Neutrophil (primary cell): ENCODE results near the gene ARFIP1.

Experiments used
- H3K27ac ChIP-seq: fragments of 200-600 bp; sonication (generic); 2 replicates; pipeline ENCODE4 v1.5.1; 2016; ENCODE audit warnings: mild to moderate bottlenecking, moderate library complexity
- H3K27me3 ChIP-seq: fragments of 200-600 bp; sonication (generic); 2 replicates; pipeline ENCODE4 v1.6.0; 2016; ENCODE audit warnings: mild to moderate bottlenecking
- H3K36me3 ChIP-seq: fragments of 200-600 bp; sonication (generic); 2 replicates; pipeline ENCODE4 v1.5.1; 2017
- H3K4me1 ChIP-seq, 2 experiments: fragments of 200-600 bp in 1 of 2; sonication (generic) in 1 of 2; 1 replicate in 1 of 2; 2 replicates in 1 of 2; pipeline versions ENCODE4 v1.5.1 to v1.6.1; 2013 to 2016; ENCODE audit warnings: low read depth in 1 of 2, low read length in 1 of 2, mild to moderate bottlenecking in 1 of 2, moderate library complexity in 1 of 2; ENCODE audit not compliant: control insufficient read depth in 1 of 2, insufficient read depth in 1 of 2
- H3K4me3 ChIP-seq, 2 experiments: fragments of 200-600 bp in 1 of 2; sonication (generic) in 1 of 2; 1 replicate in 1 of 2; 2 replicates in 1 of 2; pipeline ENCODE4 v1.5.1; 2013 to 2016; ENCODE audit warnings: low read depth in 1 of 2, low read length in 1 of 2, mild to moderate bottlenecking in 1 of 2, moderate library complexity in 1 of 2
- H3K9me3 ChIP-seq: fragments of 200-600 bp; sonication (generic); 2 replicates; pipeline ENCODE4 v1.5.1; 2016
- TF ChIP-seq, protein P1 (sequence below): fragments of 200-600 bp; sonication (generic); IDR thresholded peaks from 2 replicates; pipeline ENCODE4 v1.5.1; 2016; ENCODE audit warnings: antibody characterized with exemption

The ARFIP1 gene

DNA sequence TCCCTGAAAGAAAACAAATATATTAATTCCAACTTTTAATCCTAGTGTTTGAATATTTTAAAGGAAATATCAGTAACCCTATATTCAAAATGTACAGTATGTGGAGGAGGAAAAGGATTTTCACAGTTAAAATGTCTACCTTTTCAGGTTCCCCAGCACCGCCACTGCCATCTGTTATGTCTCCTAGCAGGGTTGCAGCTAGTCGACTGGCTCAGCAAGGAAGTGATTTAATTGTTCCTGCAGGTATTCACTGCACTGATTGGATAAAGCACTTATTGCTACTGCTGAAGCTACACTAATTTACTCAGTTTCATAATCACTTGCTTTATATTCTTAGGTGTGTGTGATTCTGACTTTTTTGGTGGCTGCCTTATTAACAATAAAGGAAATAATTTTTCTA, 90.9 kb downstream of the ARFIP1 start:
- peaks cover 36% of the 10 kb centered on the region for H3K36me3 ChIP-seq
- no peaks in the 10 kb centered on the region for H3K27me3 ChIP-seq
- TF ChIP-seq, protein P1, sequence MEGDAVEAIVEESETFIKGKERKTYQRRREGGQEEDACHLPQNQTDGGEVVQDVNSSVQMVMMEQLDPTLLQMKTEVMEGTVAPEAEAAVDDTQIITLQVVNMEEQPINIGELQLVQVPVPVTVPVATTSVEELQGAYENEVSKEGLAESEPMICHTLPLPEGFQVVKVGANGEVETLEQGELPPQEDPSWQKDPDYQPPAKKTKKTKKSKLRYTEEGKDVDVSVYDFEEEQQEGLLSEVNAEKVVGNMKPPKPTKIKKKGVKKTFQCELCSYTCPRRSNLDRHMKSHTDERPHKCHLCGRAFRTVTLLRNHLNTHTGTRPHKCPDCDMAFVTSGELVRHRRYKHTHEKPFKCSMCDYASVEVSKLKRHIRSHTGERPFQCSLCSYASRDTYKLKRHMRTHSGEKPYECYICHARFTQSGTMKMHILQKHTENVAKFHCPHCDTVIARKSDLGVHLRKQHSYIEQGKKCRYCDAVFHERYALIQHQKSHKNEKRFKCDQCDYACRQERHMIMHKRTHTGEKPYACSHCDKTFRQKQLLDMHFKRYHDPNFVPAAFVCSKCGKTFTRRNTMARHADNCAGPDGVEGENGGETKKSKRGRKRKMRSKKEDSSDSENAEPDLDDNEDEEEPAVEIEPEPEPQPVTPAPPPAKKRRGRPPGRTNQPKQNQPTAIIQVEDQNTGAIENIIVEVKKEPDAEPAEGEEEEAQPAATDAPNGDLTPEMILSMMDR, result no peak
- no peaks in the 10 kb centered on the region for H3K4me1 ChIP-seq
- no peak overlapping the region for H3K4me3 ChIP-seq
- peak overlapping the region; percentile 3 for H3K27ac ChIP-seq
- H3K9me3 ChIP-seq, result no peaks in the 10 kb centered on the region

DNA sequence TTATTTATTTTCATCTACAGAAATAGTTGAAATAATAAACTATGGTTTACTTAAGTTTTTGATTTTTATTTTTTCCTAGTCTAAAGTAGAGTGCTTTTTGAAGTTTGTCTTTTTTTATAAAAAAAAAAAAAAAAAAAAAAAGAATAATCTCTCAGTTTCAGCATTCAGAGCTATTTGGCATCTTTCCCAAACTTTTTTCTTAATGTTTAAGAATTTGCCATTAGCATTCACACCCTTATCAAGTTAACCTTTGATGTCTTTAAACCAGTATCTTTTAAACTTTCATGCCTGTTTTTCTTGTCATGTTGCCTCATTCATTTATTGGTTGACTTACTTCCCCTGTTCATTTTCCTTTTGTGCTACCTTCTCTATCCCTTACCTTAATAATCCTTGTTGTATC, 95.5 kb downstream of the ARFIP1 start:
- H3K36me3 ChIP-seq, result peaks cover 44% of the 10 kb centered on the region
- no peaks in the 10 kb centered on the region for H3K9me3 ChIP-seq
- H3K27ac ChIP-seq, result no peak overlapping the region
- TF ChIP-seq, protein P1, result no peak
- H3K27me3 ChIP-seq, result no peaks in the 10 kb centered on the region
- H3K4me1 ChIP-seq, result peaks cover 0 to 6% of the 10 kb centered on the region in 2 experiments
- no peak overlapping the region for H3K4me3 ChIP-seq

DNA sequence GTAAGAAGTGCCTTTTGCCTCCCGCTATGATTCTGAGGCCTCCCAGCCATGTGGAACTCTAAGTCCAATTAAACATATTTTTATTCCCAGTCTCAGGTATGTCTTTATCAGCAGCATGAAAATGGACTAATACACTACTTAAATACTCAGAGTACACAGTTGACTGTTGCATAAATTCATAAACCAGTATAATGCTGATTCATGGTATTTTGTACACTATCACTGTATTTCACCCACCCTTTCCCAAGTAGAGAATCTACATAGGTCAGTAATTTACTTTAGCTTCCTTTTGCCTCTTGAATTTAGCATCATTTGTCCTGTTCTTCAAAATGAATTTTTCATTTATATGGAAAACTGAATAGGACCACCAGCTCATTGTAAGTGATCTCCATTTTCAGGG, 98.1 kb downstream of the ARFIP1 start:
- H3K36me3 ChIP-seq, result peaks cover 35% of the 10 kb centered on the region
- no peaks in the 10 kb centered on the region for H3K9me3 ChIP-seq
- H3K4me1 ChIP-seq, result peaks cover 0 to 9% of the 10 kb centered on the region in 2 experiments
- no peak overlapping the region for H3K4me3 ChIP-seq
- no peaks in the 10 kb centered on the region for H3K27me3 ChIP-seq
- TF ChIP-seq, protein P1, result no peak
- H3K27ac ChIP-seq, result no peak overlapping the region

DNA sequence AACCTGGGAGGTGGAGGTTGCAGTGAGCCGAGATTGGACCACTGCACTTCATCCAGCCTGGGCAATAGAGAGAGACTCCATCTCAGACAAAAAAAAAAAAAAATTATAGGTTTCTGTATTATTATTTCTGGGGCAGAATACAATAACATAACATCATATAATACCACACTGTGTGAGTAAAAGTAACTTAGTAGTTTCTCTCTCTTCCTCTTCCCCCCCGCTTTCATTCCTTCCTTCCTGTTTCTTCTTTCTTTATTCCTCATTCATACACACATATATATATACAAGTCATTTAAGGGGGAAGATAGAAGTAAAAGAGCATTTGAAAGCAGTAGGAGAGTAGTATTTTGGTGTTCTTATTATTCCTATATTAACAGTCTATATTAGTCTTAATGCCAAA, 100.5 kb downstream of the ARFIP1 start:
- no peak overlapping the region for H3K27ac ChIP-seq
- peaks cover 35% of the 10 kb centered on the region for H3K36me3 ChIP-seq
- no peak overlapping the region for H3K4me3 ChIP-seq
- TF ChIP-seq, protein P1, result no peak
- peaks cover 0 to 9% of the 10 kb centered on the region in 2 experiments for H3K4me1 ChIP-seq
- no peaks in the 10 kb centered on the region for H3K9me3 ChIP-seq
- H3K27me3 ChIP-seq, result no peaks in the 10 kb centered on the region

DNA sequence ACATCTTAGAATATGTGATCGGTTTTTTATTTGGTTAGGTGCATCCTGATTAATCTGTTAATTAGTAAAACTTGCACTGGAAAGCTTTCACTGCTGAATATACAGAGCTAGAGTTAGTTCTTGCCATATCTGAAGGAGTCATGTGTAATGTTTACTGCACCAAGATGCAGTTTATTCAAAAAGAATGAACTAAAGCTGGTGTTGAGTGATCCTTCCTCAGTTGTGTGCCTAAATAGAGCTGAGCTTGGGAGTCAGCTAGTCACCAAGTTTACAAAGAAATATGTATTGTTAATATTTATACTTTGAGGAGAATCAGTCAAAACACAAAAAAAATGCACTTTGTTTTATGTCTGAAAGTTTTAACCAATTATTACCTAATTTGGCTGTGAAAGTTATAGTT, 102.2 kb downstream of the ARFIP1 start:
- Histone ChIP-seq H3K9me3 (no peaks in the 10 kb centered on the region), H3K27ac (no peak overlapping the region), H3K4me1 (peaks cover 0 to 9% of the 10 kb centered on the region in 2 experiments), H3K4me3 (no peak overlapping the region), H3K36me3 (peaks cover 25% of the 10 kb centered on the region), H3K27me3 (no peaks in the 10 kb centered on the region)
- TF ChIP-seq, protein P1, result no peak

DNA sequence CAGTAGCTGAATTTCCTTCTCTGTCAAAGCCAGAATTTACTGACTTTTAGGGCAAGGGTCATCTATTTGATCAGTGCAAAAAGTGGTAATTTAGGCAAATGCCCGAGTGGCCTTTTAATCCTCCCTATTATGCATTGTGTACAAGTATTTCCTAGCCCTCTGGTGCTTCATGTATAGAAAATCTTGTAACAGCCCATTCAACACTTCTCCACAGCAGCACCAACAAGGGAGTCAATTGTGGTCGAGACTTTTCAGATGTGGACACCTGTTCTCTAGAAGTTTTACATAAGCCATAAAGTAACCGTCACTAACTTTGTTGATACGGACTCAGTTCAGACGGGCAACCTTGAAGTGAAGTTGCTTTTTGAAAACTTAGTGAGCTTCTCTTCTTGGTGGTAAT, 105.4 kb downstream of the ARFIP1 start:
- TF ChIP-seq, protein P1, result no peak
- Histone ChIP-seq H3K4me1 (peaks cover 0 to 4% of the 10 kb centered on the region in 2 experiments), H3K27ac (no peak overlapping the region)

More for the DNA sequence above, 105.4 kb downstream of the ARFIP1 start:
- H3K9me3 ChIP-seq, result no peaks in the 10 kb centered on the region
- H3K4me3 ChIP-seq, result no peak overlapping the region
- H3K27me3 ChIP-seq, result no peaks in the 10 kb centered on the region
- peaks cover 34% of the 10 kb centered on the region for H3K36me3 ChIP-seq
